Stimulated activated naive CD8-positive, alpha-beta T cell treated with anti-CD3 and anti-CD28 coated beads, Interleukin-15, Interleukin-2, amounts not matched to agents 100 ng/mL and 50 ng/mL, for 24 hours (primary cell): ENCODE measurements around the gene RUFY3.

Experiments used
- H3K27ac Mint-ChIP-seq: one replicate; pipeline ENCODE4 v1.8.0; 2021; ENCODE audit warnings: mild to moderate bottlenecking, mixed read lengths
- H3K27me3 Mint-ChIP-seq: one replicate; pipeline ENCODE4 v1.8.0; 2021; ENCODE audit warnings: mixed read lengths
- H3K36me3 Mint-ChIP-seq: one replicate; pipeline ENCODE4 v1.8.0; 2021; ENCODE audit warnings: low read depth, mixed read lengths
- H3K4me1 Mint-ChIP-seq: one replicate; pipeline ENCODE4 v1.8.0; 2021; ENCODE audit warnings: low read depth, mixed read lengths
- H3K4me3 Mint-ChIP-seq: one replicate; pipeline ENCODE4 v1.8.0; 2021; ENCODE audit warnings: mild to moderate bottlenecking, mixed read lengths
- H3K9me3 Mint-ChIP-seq: one replicate; pipeline ENCODE4 v1.8.0; 2021; ENCODE audit warnings: mixed read lengths

RUFY3 gene

GRCh38 chr4:70739496-70740337, 18.0 kb downstream of the RUFY3 start:
- Mint-ChIP-seq H3K4me3 (no peak overlapping the region), H3K4me1 (peaks cover 32% of the 10 kb centered on the region), H3K27ac (no peak overlapping the region), H3K27me3 (no peaks in the 10 kb centered on the region), H3K9me3 (no peaks in the 10 kb centered on the region), H3K36me3 (no peaks in the 10 kb centered on the region)

- H3K4me3 Mint-ChIP-seq = no peak overlapping the region
Measured at GRCh38 chr4:70741867-70742658, 20.3 kb downstream of the RUFY3 start.

GRCh38 chr4:70743731-70744130, 22.0 kb downstream of the RUFY3 start:
- H3K4me1 Mint-ChIP-seq = peaks cover 9% of the 10 kb centered on the region
- H3K4me3 Mint-ChIP-seq = no peak overlapping the region
- no peaks in the 10 kb centered on the region for H3K36me3 Mint-ChIP-seq
- no peaks in the 10 kb centered on the region for H3K9me3 Mint-ChIP-seq
- no peaks in the 10 kb centered on the region for H3K27me3 Mint-ChIP-seq
- H3K27ac Mint-ChIP-seq = no peak overlapping the region

More at GRCh38 chr4:70741867-70742658, 20.3 kb downstream of the RUFY3 start:
- no peaks in the 10 kb centered on the region for H3K27me3 Mint-ChIP-seq
- peaks cover 8% of the 10 kb centered on the region for H3K4me1 Mint-ChIP-seq
- peak overlapping the region; percentile 72 for H3K27ac Mint-ChIP-seq
- H3K36me3 Mint-ChIP-seq = no peaks in the 10 kb centered on the region
- no peaks in the 10 kb centered on the region for H3K9me3 Mint-ChIP-seq

GRCh38 chr4:70746179-70746839, 24.5 kb downstream of the RUFY3 start:
- no peak overlapping the region for H3K27ac Mint-ChIP-seq
- no peaks in the 10 kb centered on the region for H3K27me3 Mint-ChIP-seq
- H3K4me3 Mint-ChIP-seq = no peak overlapping the region

GRCh38 chr4:70747874-70748273, 26.1 kb downstream of the RUFY3 start:
- peaks cover 24% of the 10 kb centered on the region for H3K4me1 Mint-ChIP-seq
- no peak overlapping the region for H3K27ac Mint-ChIP-seq
- no peak overlapping the region for H3K4me3 Mint-ChIP-seq
- H3K9me3 Mint-ChIP-seq = no peaks in the 10 kb centered on the region
- H3K27me3 Mint-ChIP-seq = no peaks in the 10 kb centered on the region
- H3K36me3 Mint-ChIP-seq = no peaks in the 10 kb centered on the region

More at GRCh38 chr4:70746179-70746839, 24.5 kb downstream of the RUFY3 start:
- H3K4me1 Mint-ChIP-seq = peaks cover 18% of the 10 kb centered on the region
- no peaks in the 10 kb centered on the region for H3K9me3 Mint-ChIP-seq
- no peaks in the 10 kb centered on the region for H3K36me3 Mint-ChIP-seq

- no peaks in the 10 kb centered on the region for H3K27me3 Mint-ChIP-seq
- H3K4me3 Mint-ChIP-seq = no peak overlapping the region
- peaks cover 31% of the 10 kb centered on the region for H3K4me1 Mint-ChIP-seq
- no peaks in the 10 kb centered on the region for H3K36me3 Mint-ChIP-seq
- H3K9me3 Mint-ChIP-seq = no peaks in the 10 kb centered on the region
- no peak overlapping the region for H3K27ac Mint-ChIP-seq
Measured at GRCh38 chr4:70749313-70749712, 27.5 kb downstream of the RUFY3 start.

- Mint-ChIP-seq H3K4me1 (peaks cover 34% of the 10 kb centered on the region), H3K9me3 (no peaks in the 10 kb centered on the region), H3K36me3 (no peaks in the 10 kb centered on the region), H3K27ac (no peak overlapping the region), H3K27me3 (no peaks in the 10 kb centered on the region), H3K4me3 (no peak overlapping the region)
Measured at GRCh38 chr4:70752236-70752635, 30.5 kb downstream of the RUFY3 start.

- Mint-ChIP-seq H3K4me1 (peaks cover 27% of the 10 kb centered on the region), H3K27ac (no peak overlapping the region), H3K9me3 (no peaks in the 10 kb centered on the region), H3K4me3 (no peak overlapping the region), H3K27me3 (no peaks in the 10 kb centered on the region), H3K36me3 (no peaks in the 10 kb centered on the region)
Measured at GRCh38 chr4:70753630-70754029, 31.9 kb downstream of the RUFY3 start.

GRCh38 chr4:70754470-70754869, 32.7 kb downstream of the RUFY3 start:
- Mint-ChIP-seq H3K27me3 (no peaks in the 10 kb centered on the region), H3K27ac (no peak overlapping the region), H3K4me1 (peaks cover 34% of the 10 kb centered on the region), H3K9me3 (no peaks in the 10 kb centered on the region), H3K36me3 (no peaks in the 10 kb centered on the region), H3K4me3 (no peak overlapping the region)

- H3K36me3 Mint-ChIP-seq = no peaks in the 10 kb centered on the region
- H3K27me3 Mint-ChIP-seq = no peaks in the 10 kb centered on the region
- H3K4me1 Mint-ChIP-seq = peaks cover 37% of the 10 kb centered on the region
- no peak overlapping the region for H3K4me3 Mint-ChIP-seq
- no peaks in the 10 kb centered on the region for H3K9me3 Mint-ChIP-seq
- H3K27ac Mint-ChIP-seq = no peak overlapping the region
Measured at GRCh38 chr4:70754990-70755688, 33.4 kb downstream of the RUFY3 start.

GRCh38 chr4:70759126-70759525, 37.4 kb downstream of the RUFY3 start:
- Mint-ChIP-seq H3K4me3 (no peak overlapping the region), H3K36me3 (peaks cover 6% of the 10 kb centered on the region), H3K27ac (no peak overlapping the region), H3K9me3 (no peaks in the 10 kb centered on the region), H3K27me3 (no peaks in the 10 kb centered on the region), H3K4me1 (peaks cover 18% of the 10 kb centered on the region)

GRCh38 chr4:70759627-70760026, 37.9 kb downstream of the RUFY3 start:
- Mint-ChIP-seq H3K4me1 (peaks cover 18% of the 10 kb centered on the region), H3K27ac (no peak overlapping the region), H3K36me3 (peaks cover 11% of the 10 kb centered on the region), H3K4me3 (no peak overlapping the region), H3K9me3 (no peaks in the 10 kb centered on the region), H3K27me3 (no peaks in the 10 kb centered on the region)

- Mint-ChIP-seq H3K36me3 (peaks cover 16% of the 10 kb centered on the region), H3K4me1 (peaks cover 15% of the 10 kb centered on the region), H3K4me3 (no peak overlapping the region), H3K27ac (no peak overlapping the region), H3K27me3 (no peaks in the 10 kb centered on the region), H3K9me3 (no peaks in the 10 kb centered on the region)
Measured at GRCh38 chr4:70760662-70761061, 38.9 kb downstream of the RUFY3 start.

GRCh38 chr4:70761276-70761816, 39.6 kb downstream of the RUFY3 start:
- Mint-ChIP-seq H3K4me1 (peaks cover 15% of the 10 kb centered on the region), H3K4me3 (no peak overlapping the region), H3K36me3 (peaks cover 16% of the 10 kb centered on the region), H3K9me3 (no peaks in the 10 kb centered on the region), H3K27me3 (no peaks in the 10 kb centered on the region), H3K27ac (no peak overlapping the region)
